Amygdala (tissue), 56 donors: Measurements from ENCODE around the gene RAPGEF1.

ENCODE experiments used
- DNase-seq, 56 donors: peaks; one replicate each; lab custom pipeline; 2025; lab: John Stamatoyannopoulos, UW

Gene RAPGEF1

GRCh38 chr9:131616983-131617604 lies 122.8 kb downstream of the RAPGEF1 start:
- DNase-seq, result no peak

GRCh38 chr9:131614340-131614915 lies 125.4 kb downstream of the RAPGEF1 start:
- no peak for DNase-seq

GRCh38 chr9:131613921-131614320 lies 126.0 kb downstream of the RAPGEF1 start:
- no peak for DNase-seq

GRCh38 chr9:131612851-131613250 lies 127.0 kb downstream of the RAPGEF1 start:
- no peak for DNase-seq

- no peak for DNase-seq
Observed at GRCh38 chr9:131611586-131612315, 128.1 kb downstream of the RAPGEF1 start.

GRCh38 chr9:131610231-131610761 lies 129.6 kb downstream of the RAPGEF1 start:
- no peak for DNase-seq

GRCh38 chr9:131609099-131609830 lies 130.6 kb downstream of the RAPGEF1 start:
- peak in 11 of 56 donors; percentile 11 to 45 (median 24) for DNase-seq

GRCh38 chr9:131608493-131609037 lies 131.3 kb downstream of the RAPGEF1 start:
- peak in 17 of 56 donors; percentile 4 to 64 (median 31) for DNase-seq

- no peak for DNase-seq
Observed at GRCh38 chr9:131607591-131607990, 132.3 kb downstream of the RAPGEF1 start.

GRCh38 chr9:131606896-131607567 lies 132.8 kb downstream of the RAPGEF1 start:
- DNase-seq, result no peak

- DNase-seq, result no peak
Observed at GRCh38 chr9:131605770-131606590, 133.9 kb downstream of the RAPGEF1 start.

- no peak for DNase-seq
Observed at GRCh38 chr9:131603711-131604439, 136.0 kb downstream of the RAPGEF1 start.

GRCh38 chr9:131603199-131603598 lies 136.7 kb downstream of the RAPGEF1 start:
- no peak for DNase-seq

GRCh38 chr9:131601683-131602181 lies 138.1 kb downstream of the RAPGEF1 start:
- DNase-seq, result no peak

- DNase-seq, result peak in 33 of 56 donors; percentile 9 to 69 (median 40)
Observed at GRCh38 chr9:131598121-131598520, 141.8 kb downstream of the RAPGEF1 start.

GRCh38 chr9:131597246-131597645 lies 142.6 kb downstream of the RAPGEF1 start:
- DNase-seq, result no peak

GRCh38 chr9:131596430-131596743 lies 143.5 kb downstream of the RAPGEF1 start:
- DNase-seq, result no peak

GRCh38 chr9:131595696-131596429 lies 144.0 kb downstream of the RAPGEF1 start:
- DNase-seq, result no peak
